Ascending aorta (tissue), 2 donors: Measurements from ENCODE around the gene NFATC2. TPM values are rescaled to one million over a fixed set of nuclear protein-coding genes. Genes with fewer than 3 reads are reported as not detected.

Experiments
- DNase-seq, 2 donors: peaks; one replicate each; pipeline ENCODE4 v3.0.0-alpha.2; 2019; ENCODE audit warnings: low spot score in 2 of 2
- H3K27ac ChIP-seq, 2 donors: fragments of 200-600 bp; sonication (generic); one replicate each; pipeline ENCODE4 v1.5.1; 2016 to 2017; ENCODE audit warnings: mild to moderate bottlenecking in 1 of 2
- H3K27me3 ChIP-seq: fragments of 200-600 bp; sonication (generic); one replicate; pipeline ENCODE4 v1.5.1; 2017
- H3K36me3 ChIP-seq, 2 donors: fragments of 200-600 bp; sonication (generic); one replicate each; pipeline ENCODE4 v1.5.1; 2016
- H3K4me1 ChIP-seq, 2 donors: fragments of 200-600 bp; sonication (generic); one replicate each; pipeline ENCODE4 v1.5.1; 2016 to 2017; ENCODE audit warnings: mild to moderate bottlenecking in 1 of 2
- H3K4me3 ChIP-seq, 2 donors: fragments of 200-600 bp; sonication (generic); one replicate each; pipeline ENCODE4 v1.5.1; 2016 to 2017; ENCODE audit warnings: mild to moderate bottlenecking in 1 of 2
- H3K9me3 ChIP-seq, 2 donors: fragments of 200-600 bp; sonication (generic); one replicate each; pipeline ENCODE4 v1.5.1; 2016
- CTCF ChIP-seq, 3 experiments: fragments of 200-600 bp in 2 of 3; fragments of 450-650 bp in 1 of 3; sonication (generic) in 2 of 3; IDR thresholded peaks; one replicate each; pipeline ENCODE4 v1.5.1; 2016 to 2019; ENCODE audit warnings: antibody characterized with exemption in 3 of 3, mild to moderate bottlenecking in 1 of 3, moderate library complexity in 1 of 3
- intact Hi-C: fragments of 100-400 bp; cut with DNase I; formaldehyde crosslinking; loops from one replicate; pipeline ENCODE4 v1.15.1; 2023
- total RNA-seq: library from RNA; depleted of rRNA; stranded (reverse); fragments of >200 nt; gene quantifications from one replicate; pipeline ENCODE4 v1.1.0, GENCODE V29; 2016

NFATC2 gene
- total RNA-seq, 1 donor from 2014 or later = 7.9 TPM

GRCh38 chr20:51531712-51532456 is 10.6 kb downstream of the NFATC2 start:
- Histone ChIP-seq H3K4me3 (peak overlapping the region in 1 of 2 donors; percentile 24), H3K9me3 (no peaks in the 10 kb centered on the region), H3K27me3 (no peaks in the 10 kb centered on the region), H3K36me3 (no peaks in the 10 kb centered on the region), H3K27ac (peak overlapping the region in 1 of 2 donors; percentile 76), H3K4me1 (peaks cover 7 to 11% of the 10 kb centered on the region in 2 donors)
- intact Hi-C loops = loop anchor here (2.0 to 5.0 kb wide), 2 partner anchors 31 to 85 kb away; no protein-coding TSS in a partner anchor
- TF ChIP-seq CTCF (IDR thresholded peaks at IDR 0.05) = no peak
- DNase-seq = peak in 1 of 2 donors; percentile 37

GRCh38 chr20:51531141-51531710 is 11.3 kb downstream of the NFATC2 start:
- H3K36me3 ChIP-seq = no peaks in the 10 kb centered on the region
- intact Hi-C loops = loop anchor here (5.0 kb wide), 1 partner anchor 84 kb away; no protein-coding TSS in a partner anchor
- H3K9me3 ChIP-seq = no peaks in the 10 kb centered on the region
- H3K27me3 ChIP-seq = no peaks in the 10 kb centered on the region
- peaks cover 7 to 11% of the 10 kb centered on the region in 2 donors for H3K4me1 ChIP-seq
- H3K4me3 ChIP-seq = no peak overlapping the region
- no peak for TF ChIP-seq CTCF (IDR thresholded peaks at IDR 0.05)
- DNase-seq = peak in 1 of 2 donors; percentile 61
- peak overlapping the region in 1 of 2 donors; percentile 76 for H3K27ac ChIP-seq

GRCh38 chr20:51529758-51530157 is 12.8 kb downstream of the NFATC2 start:
- H3K36me3 ChIP-seq = no peaks in the 10 kb centered on the region
- TF ChIP-seq CTCF (IDR thresholded peaks at IDR 0.05) = no peak
- no peak for DNase-seq
- intact Hi-C loops = loop anchor here (1.0 to 5.0 kb wide), 2 partner anchors 65 to 82 kb away; no protein-coding TSS in a partner anchor
- peaks cover 7 to 11% of the 10 kb centered on the region in 2 donors for H3K4me1 ChIP-seq
- peak overlapping the region in 1 of 2 donors; percentile 21 for H3K4me3 ChIP-seq
- no peaks in the 10 kb centered on the region for H3K9me3 ChIP-seq
- no peak overlapping the region for H3K27ac ChIP-seq
- no peaks in the 10 kb centered on the region for H3K27me3 ChIP-seq

GRCh38 chr20:51529081-51529681 is 13.3 kb downstream of the NFATC2 start:
- Histone ChIP-seq H3K36me3 (no peaks in the 10 kb centered on the region), H3K9me3 (no peaks in the 10 kb centered on the region), H3K27me3 (no peaks in the 10 kb centered on the region), H3K27ac (no peak overlapping the region), H3K4me3 (peak overlapping the region in 1 of 2 donors; percentile 21), H3K4me1 (peaks cover 7 to 11% of the 10 kb centered on the region in 2 donors)
- intact Hi-C loops = loop anchor here (1.0 kb wide), 1 partner anchor 65 kb away; no protein-coding TSS in a partner anchor
- DNase-seq = no peak
- no peak for TF ChIP-seq CTCF (IDR thresholded peaks at IDR 0.05)

- Histone ChIP-seq H3K36me3 (no peaks in the 10 kb centered on the region), H3K4me3 (no peak overlapping the region), H3K9me3 (no peaks in the 10 kb centered on the region), H3K27me3 (no peaks in the 10 kb centered on the region), H3K27ac (no peak overlapping the region), H3K4me1 (peaks cover 7 to 11% of the 10 kb centered on the region in 2 donors)
- TF ChIP-seq CTCF (IDR thresholded peaks at IDR 0.05) = no peak
- intact Hi-C loops = loop anchor here (1.0 kb wide), 1 partner anchor 66 kb away; no protein-coding TSS in a partner anchor
- DNase-seq = no peak
Observed at GRCh38 chr20:51528263-51529027, 14.1 kb downstream of the NFATC2 start.
